Stimulated activated CD8-positive, alpha-beta memory T cell treated with anti-CD3 and anti-CD28 coated beads, Interleukin-12 subunit alpha, Interleukin-12 subunit beta, amount 100 ng/mL, for 24 hours (primary cell): Measurements from ENCODE around the gene OR6N1.

Source experiments
- DNase-seq: peaks from one replicate; pipeline ENCODE4 v3.0.0-alpha.2; 2020; ENCODE audit errors: extremely low read depth

OR6N1 gene

GRCh38 chr1:158752155-158752712, 19.8 kb downstream of the OR6N1 start:
- DNase-seq, result no peak

- no peak for DNase-seq
These were observed 36.1 kb downstream of the OR6N1 start for GRCh38 chr1:158735848-158736247.

- DNase-seq, result no peak
These were observed 39.5 kb downstream of the OR6N1 start for GRCh38 chr1:158732524-158732923.

GRCh38 chr1:158731707-158732106, 40.3 kb downstream of the OR6N1 start:
- no peak for DNase-seq

GRCh38 chr1:158730453-158730852, 41.5 kb downstream of the OR6N1 start:
- no peak for DNase-seq

- DNase-seq, result no peak
These were observed 43.3 kb downstream of the OR6N1 start for GRCh38 chr1:158728510-158729225.

GRCh38 chr1:158724442-158724841, 47.6 kb downstream of the OR6N1 start:
- no peak for DNase-seq

GRCh38 chr1:158720620-158721019, 51.4 kb downstream of the OR6N1 start, which contains the start of gene OR6K3:
OR6K3 (minus strand) TSS chr1:158720720; CDS start chr1:158718115, 2,605 bp downstream.
- DNase-seq, result no peak

- no peak for DNase-seq
These were observed 52.3 kb downstream of the OR6N1 start for GRCh38 chr1:158719664-158720063.

GRCh38 chr1:158717344-158717743, 54.7 kb downstream of the OR6N1 start:
- DNase-seq, result no peak

GRCh38 chr1:158716335-158716734, 55.7 kb downstream of the OR6N1 start:
- no peak for DNase-seq

- no peak for DNase-seq
These were observed 57.2 kb downstream of the OR6N1 start for GRCh38 chr1:158714754-158715153.
